ENCODE data around the gene RPL36A. TPM values are rescaled to one million over a fixed set of nuclear protein-coding genes. Genes with fewer than 3 reads are reported as not detected.
A peak's percentile ranks its signal among the peaks of the same experiment; 100 is the strongest.

Gene RPL36A
- total and polyA plus RNA-seq, 2 of the 13 experiments (the other 11 are each of a cell fraction or from before 2014, with no cell fraction given), result 1,152 to 1,716 TPM

DNA sequence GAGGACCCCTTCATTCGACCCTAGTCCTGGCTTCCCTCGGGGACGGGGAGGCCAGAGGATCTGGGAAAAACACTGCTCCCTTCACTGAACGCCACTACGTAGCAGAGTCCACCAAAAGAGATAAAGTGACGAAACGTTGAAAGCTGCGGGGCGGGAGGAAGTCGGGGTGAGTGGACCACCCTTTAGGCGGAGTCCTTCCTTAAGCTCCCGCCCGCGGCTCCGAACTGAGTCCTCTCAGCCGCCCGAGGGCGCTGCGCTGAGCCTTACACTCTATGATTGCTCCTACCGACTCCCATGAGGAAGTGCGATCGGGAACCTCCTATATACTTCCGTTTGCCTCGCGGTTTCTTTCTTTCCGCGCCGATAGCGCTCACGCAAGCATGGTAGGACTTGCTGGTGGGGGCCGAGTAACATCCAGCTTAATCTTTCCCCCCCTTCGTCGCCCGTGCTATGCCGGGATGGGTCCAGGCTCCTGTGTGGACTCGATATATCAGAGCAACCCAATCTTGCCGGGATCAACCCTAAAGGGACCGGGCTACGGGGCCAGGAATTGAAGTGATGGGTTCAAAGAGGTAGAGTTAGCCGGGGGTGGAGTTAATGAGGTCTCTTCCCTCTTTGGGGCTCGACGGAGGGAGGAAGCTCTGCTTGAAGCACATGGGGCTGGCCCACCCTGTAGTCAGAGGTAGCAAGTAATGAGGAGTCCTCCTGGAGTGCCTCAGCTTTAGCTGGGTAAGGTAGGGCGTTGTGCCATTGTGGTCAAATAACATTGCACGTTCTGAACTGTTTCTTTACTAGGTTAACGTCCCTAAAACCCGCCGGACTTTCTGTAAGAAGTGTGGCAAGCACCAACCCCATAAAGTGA lies at the start of gene RPL36A (continued):
- no peak for TF ChIP-seq PCBP2 (optimal IDR thresholded peaks at IDR 0.05; ENCODE audit: low read depth, low read length, poor library complexity, severe bottlenecking)
- TF ChIP-seq NR2C2 (CRISPR knock-in tag; IDR thresholded peaks at IDR 0.05; ENCODE audit: borderline replicate concordance), result peak; percentile 54; the same call in 1 of the 2 replicates
- 0 out of 2 replicates have a peak, but pooled peaks have one; percentile 64 for TF ChIP-seq SALL2 (CRISPR knock-in tag; IDR thresholded peaks at IDR 0.05)
- TF ChIP-seq, protein P1, sequence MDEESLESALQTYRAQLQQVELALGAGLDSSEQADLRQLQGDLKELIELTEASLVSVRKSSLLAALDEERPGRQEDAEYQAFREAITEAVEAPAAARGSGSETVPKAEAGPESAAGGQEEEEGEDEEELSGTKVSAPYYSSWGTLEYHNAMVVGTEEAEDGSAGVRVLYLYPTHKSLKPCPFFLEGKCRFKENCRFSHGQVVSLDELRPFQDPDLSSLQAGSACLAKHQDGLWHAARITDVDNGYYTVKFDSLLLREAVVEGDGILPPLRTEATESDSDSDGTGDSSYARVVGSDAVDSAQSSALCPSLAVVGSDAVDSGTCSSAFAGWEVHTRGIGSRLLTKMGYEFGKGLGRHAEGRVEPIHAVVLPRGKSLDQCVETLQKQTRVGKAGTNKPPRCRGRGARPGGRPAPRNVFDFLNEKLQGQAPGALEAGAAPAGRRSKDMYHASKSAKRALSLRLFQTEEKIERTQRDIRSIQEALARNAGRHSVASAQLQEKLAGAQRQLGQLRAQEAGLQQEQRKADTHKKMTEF (CRISPR knock-in tag; IDR thresholded peaks at IDR 0.05), result peak; percentile 60; the same call in 1 of the 2 replicates
- TF ChIP-seq, protein P2, sequence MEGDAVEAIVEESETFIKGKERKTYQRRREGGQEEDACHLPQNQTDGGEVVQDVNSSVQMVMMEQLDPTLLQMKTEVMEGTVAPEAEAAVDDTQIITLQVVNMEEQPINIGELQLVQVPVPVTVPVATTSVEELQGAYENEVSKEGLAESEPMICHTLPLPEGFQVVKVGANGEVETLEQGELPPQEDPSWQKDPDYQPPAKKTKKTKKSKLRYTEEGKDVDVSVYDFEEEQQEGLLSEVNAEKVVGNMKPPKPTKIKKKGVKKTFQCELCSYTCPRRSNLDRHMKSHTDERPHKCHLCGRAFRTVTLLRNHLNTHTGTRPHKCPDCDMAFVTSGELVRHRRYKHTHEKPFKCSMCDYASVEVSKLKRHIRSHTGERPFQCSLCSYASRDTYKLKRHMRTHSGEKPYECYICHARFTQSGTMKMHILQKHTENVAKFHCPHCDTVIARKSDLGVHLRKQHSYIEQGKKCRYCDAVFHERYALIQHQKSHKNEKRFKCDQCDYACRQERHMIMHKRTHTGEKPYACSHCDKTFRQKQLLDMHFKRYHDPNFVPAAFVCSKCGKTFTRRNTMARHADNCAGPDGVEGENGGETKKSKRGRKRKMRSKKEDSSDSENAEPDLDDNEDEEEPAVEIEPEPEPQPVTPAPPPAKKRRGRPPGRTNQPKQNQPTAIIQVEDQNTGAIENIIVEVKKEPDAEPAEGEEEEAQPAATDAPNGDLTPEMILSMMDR (CRISPR knock-in tag; IDR thresholded peaks at IDR 0.05), result peak; percentile 83
- peak; percentile 85 for TF ChIP-seq ELF1 (CRISPR knock-in tag; IDR thresholded peaks at IDR 0.05)
- TF ChIP-seq, protein P3, sequence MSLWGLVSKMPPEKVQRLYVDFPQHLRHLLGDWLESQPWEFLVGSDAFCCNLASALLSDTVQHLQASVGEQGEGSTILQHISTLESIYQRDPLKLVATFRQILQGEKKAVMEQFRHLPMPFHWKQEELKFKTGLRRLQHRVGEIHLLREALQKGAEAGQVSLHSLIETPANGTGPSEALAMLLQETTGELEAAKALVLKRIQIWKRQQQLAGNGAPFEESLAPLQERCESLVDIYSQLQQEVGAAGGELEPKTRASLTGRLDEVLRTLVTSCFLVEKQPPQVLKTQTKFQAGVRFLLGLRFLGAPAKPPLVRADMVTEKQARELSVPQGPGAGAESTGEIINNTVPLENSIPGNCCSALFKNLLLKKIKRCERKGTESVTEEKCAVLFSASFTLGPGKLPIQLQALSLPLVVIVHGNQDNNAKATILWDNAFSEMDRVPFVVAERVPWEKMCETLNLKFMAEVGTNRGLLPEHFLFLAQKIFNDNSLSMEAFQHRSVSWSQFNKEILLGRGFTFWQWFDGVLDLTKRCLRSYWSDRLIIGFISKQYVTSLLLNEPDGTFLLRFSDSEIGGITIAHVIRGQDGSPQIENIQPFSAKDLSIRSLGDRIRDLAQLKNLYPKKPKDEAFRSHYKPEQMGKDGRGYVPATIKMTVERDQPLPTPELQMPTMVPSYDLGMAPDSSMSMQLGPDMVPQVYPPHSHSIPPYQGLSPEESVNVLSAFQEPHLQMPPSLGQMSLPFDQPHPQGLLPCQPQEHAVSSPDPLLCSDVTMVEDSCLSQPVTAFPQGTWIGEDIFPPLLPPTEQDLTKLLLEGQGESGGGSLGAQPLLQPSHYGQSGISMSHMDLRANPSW (CRISPR knock-in tag; IDR thresholded peaks at IDR 0.05; ENCODE audit: borderline replicate concordance), result peak; percentile 59; the same call in 1 of the 2 replicates
- 0 out of 2 replicates have a peak, but pooled peaks have one; percentile 32 for TF ChIP-seq ZFX (CRISPR knock-in tag; IDR thresholded peaks at IDR 0.05; ENCODE audit: low read depth)
- TF ChIP-seq, protein P4, sequence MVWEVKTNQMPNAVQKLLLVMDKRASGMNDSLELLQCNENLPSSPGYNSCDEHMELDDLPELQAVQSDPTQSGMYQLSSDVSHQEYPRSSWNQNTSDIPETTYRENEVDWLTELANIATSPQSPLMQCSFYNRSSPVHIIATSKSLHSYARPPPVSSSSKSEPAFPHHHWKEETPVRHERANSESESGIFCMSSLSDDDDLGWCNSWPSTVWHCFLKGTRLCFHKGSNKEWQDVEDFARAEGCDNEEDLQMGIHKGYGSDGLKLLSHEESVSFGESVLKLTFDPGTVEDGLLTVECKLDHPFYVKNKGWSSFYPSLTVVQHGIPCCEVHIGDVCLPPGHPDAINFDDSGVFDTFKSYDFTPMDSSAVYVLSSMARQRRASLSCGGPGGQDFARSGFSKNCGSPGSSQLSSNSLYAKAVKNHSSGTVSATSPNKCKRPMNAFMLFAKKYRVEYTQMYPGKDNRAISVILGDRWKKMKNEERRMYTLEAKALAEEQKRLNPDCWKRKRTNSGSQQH (CRISPR knock-in tag; IDR thresholded peaks at IDR 0.05; ENCODE audit: low read depth), result 0 out of 2 replicates have a peak, but pooled peaks have one; percentile 13
- TF ChIP-seq, protein P5, sequence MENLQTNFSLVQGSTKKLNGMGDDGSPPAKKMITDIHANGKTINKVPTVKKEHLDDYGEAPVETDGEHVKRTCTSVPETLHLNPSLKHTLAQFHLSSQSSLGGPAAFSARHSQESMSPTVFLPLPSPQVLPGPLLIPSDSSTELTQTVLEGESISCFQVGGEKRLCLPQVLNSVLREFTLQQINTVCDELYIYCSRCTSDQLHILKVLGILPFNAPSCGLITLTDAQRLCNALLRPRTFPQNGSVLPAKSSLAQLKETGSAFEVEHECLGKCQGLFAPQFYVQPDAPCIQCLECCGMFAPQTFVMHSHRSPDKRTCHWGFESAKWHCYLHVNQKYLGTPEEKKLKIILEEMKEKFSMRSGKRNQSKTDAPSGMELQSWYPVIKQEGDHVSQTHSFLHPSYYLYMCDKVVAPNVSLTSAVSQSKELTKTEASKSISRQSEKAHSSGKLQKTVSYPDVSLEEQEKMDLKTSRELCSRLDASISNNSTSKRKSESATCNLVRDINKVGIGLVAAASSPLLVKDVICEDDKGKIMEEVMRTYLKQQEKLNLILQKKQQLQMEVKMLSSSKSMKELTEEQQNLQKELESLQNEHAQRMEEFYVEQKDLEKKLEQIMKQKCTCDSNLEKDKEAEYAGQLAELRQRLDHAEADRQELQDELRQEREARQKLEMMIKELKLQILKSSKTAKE (CRISPR knock-in tag; IDR thresholded peaks at IDR 0.05; ENCODE audit: borderline replicate concordance), result no peak
- TF ChIP-seq, protein P6, sequence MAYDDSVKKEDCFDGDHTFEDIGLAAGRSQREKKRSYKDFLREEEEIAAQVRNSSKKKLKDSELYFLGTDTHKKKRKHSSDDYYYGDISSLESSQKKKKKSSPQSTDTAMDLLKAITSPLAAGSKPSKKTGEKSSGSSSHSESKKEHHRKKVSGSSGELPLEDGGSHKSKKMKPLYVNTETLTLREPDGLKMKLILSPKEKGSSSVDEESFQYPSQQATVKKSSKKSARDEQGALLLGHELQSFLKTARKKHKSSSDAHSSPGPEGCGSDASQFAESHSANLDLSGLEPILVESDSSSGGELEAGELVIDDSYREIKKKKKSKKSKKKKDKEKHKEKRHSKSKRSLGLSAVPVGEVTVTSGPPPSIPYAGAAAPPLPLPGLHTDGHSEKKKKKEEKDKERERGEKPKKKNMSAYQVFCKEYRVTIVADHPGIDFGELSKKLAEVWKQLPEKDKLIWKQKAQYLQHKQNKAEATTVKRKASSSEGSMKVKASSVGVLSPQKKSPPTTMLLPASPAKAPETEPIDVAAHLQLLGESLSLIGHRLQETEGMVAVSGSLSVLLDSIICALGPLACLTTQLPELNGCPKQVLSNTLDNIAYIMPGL (CRISPR knock-in tag; IDR thresholded peaks at IDR 0.05; ENCODE audit: borderline replicate concordance in 1 of 2, low read depth in 1 of 2), result peak in 1 of 2 experiments; percentile 84; a peak in 3 of 4 replicates
